GM21825 (cell line): ENCODE results near the gene RARRES2.

ENCODE experiments used
- ATAC-seq: cut with Tn5 transposase; IDR thresholded peaks from one replicate; pipeline ENCODE4 v1.9.1; 2021; ENCODE audit warnings: mild to moderate bottlenecking, moderate library complexity; ENCODE audit not compliant: unreplicated experiment

RARRES2 gene

GRCh38 chr7:150377196-150377595, 35.8 kb upstream of the RARRES2 start:
- ATAC-seq: no peak

- no peak for ATAC-seq
Measured at GRCh38 chr7:150376560-150376959, 35.1 kb upstream of the RARRES2 start.

- no peak for ATAC-seq
Measured at GRCh38 chr7:150375662-150376521, 34.5 kb upstream of the RARRES2 start.

- ATAC-seq: no peak
Measured at GRCh38 chr7:150374472-150374871, 33.0 kb upstream of the RARRES2 start.

GRCh38 chr7:150374026-150374425, 32.6 kb upstream of the RARRES2 start:
- ATAC-seq: no peak

- no peak for ATAC-seq
Measured at GRCh38 chr7:150373049-150373801, 31.8 kb upstream of the RARRES2 start.

GRCh38 chr7:150372271-150373048, 31.0 kb upstream of the RARRES2 start:
- ATAC-seq: no peak

GRCh38 chr7:150371996-150372270, 30.5 kb upstream of the RARRES2 start:
- ATAC-seq: no peak

- no peak for ATAC-seq
Measured at GRCh38 chr7:150371131-150371995, 29.9 kb upstream of the RARRES2 start.

- no peak for ATAC-seq
Measured at GRCh38 chr7:150370612-150371071, 29.2 kb upstream of the RARRES2 start.

- ATAC-seq: no peak
Measured at GRCh38 chr7:150369748-150370501, 28.5 kb upstream of the RARRES2 start.

GRCh38 chr7:150368884-150369747, 27.7 kb upstream of the RARRES2 start:
- ATAC-seq: peak; percentile 40

- ATAC-seq: peak; percentile 38
Measured at GRCh38 chr7:150368096-150368883, 26.9 kb upstream of the RARRES2 start, which contains the start of gene REPIN1. TSS of gene REPIN1 (plus strand) at chr7:150368822. CDS start at chr7:150369712, 890 bp downstream.

GRCh38 chr7:150367677-150368095, 26.3 kb upstream of the RARRES2 start:
- no peak for ATAC-seq

- no peak for ATAC-seq
Measured at GRCh38 chr7:150365673-150366398, 24.4 kb upstream of the RARRES2 start.

- ATAC-seq: no peak
Measured at GRCh38 chr7:150365194-150365593, 23.8 kb upstream of the RARRES2 start.

GRCh38 chr7:150363872-150364271, 22.4 kb upstream of the RARRES2 start:
- ATAC-seq: no peak
